ENCODE data around the gene TSPAN4.

DNA sequence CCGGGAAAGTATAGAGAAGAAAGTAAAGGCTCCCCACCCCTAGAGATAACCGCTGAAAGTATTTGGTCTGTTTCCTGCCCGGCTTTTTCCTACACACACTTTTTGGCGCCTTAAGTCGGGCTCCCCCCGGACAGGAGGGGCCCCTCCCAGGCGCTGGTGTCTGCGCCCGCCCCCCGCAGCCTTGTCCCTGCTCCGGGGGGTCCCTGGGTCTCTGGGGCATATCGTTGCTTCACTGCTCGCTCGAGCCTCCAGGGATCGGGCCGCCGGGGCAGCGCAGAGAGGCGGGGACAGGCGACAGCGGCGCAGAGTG is 15.9 kb upstream of the TSPAN4 start:
- no peak for TF ChIP-seq POLR2A (IDR thresholded peaks at IDR 0.05; ENCODE audit: low read length)
- no peak for TF ChIP-seq GATA1 (IDR thresholded peaks at IDR 0.05; ENCODE audit: low read depth, low read length)
